SK-N-SH (cell line): ENCODE measurements around the gene PARVA. TPM values are rescaled to one million over a fixed set of nuclear protein-coding genes. Genes with fewer than 3 reads are reported as not detected.
A peak's percentile ranks its signal among the peaks of the same experiment; 100 is the strongest.

Experiments
- CTCF ChIA-PET: fragments of 300-600, 350-600 bp; formaldehyde crosslinking; extraction: SDS; loops from one replicate; lab custom pipeline; 2021; lab: Yijun Ruan, JAX
- POLR2A ChIA-PET: fragments of 350-600 bp; sonication (Branson Sonifier 250); formaldehyde crosslinking; extraction: SDS; loops from one replicate; lab custom pipeline; 2020; ENCODE audit warnings: antibody characterized with exemption, inconsistent platforms; lab: Yijun Ruan, JAX
- DNase-seq: peaks from one replicate; pipeline ENCODE4 v3.0.0; 2012
- H2AFZ ChIP-seq: fragments of 200-600 bp; sonication (generic); 2 replicates; pipeline ENCODE4 v1.8.1; 2016; ENCODE audit warnings: antibody characterized with exemption, mild to moderate bottlenecking, low read depth
- H3F3A ChIP-seq: fragments of 200-600 bp; sonication (generic); replicated peaks from 2 replicates; pipeline ENCODE3; 2016; ENCODE audit warnings: antibody characterized with exemption, mild to moderate bottlenecking; ENCODE audit not compliant: insufficient read depth
- H3K27ac ChIP-seq, 2 experiments: fragments of 200-500 bp in 1 of 2; fragments of 200-600 bp in 1 of 2; sonication (Bioruptor generic) in 1 of 2; sonication (generic), shearing (Covaris generic) in 1 of 2; 2 replicates each; pipeline versions ENCODE4 v1.5.1 to v1.6.1; 2014 to 2016; ENCODE audit warnings: low read depth in 2 of 2, inconsistent platforms in 1 of 2, low read length in 1 of 2, mild to moderate bottlenecking in 1 of 2, mixed read lengths in 1 of 2
- H3K27me3 ChIP-seq: fragments of 200-600 bp; sonication (generic), shearing (Covaris generic); 2 replicates; pipeline ENCODE4 v1.6.1; 2016; ENCODE audit warnings: mixed run types; ENCODE audit not compliant: insufficient read depth
- H3K36me3 ChIP-seq, 2 experiments: fragments of 200-500 bp in 1 of 2; fragments of 200-600 bp in 1 of 2; sonication (Bioruptor generic) in 1 of 2; sonication (generic) in 1 of 2; replicated peaks in 1 of 2; 2 replicates each; pipeline versions ENCODE3 to v1.5.1; 2014 to 2016; ENCODE audit warnings: low read length in 1 of 2, mild to moderate bottlenecking in 1 of 2; ENCODE audit not compliant: insufficient read depth in 2 of 2, control insufficient read depth in 1 of 2
- H3K4me1 ChIP-seq, 2 experiments: fragments of 200-500 bp in 1 of 2; fragments of 200-600 bp in 1 of 2; sonication (Bioruptor generic) in 1 of 2; sonication (generic), shearing (Covaris generic) in 1 of 2; 2 replicates each; pipeline versions ENCODE4 v1.5.1 to v1.6.1; 2014 to 2016; ENCODE audit warnings: low read depth in 1 of 2, low read length in 1 of 2, mixed run types in 1 of 2; ENCODE audit not compliant: insufficient read depth in 2 of 2, control insufficient read depth in 1 of 2
- H3K4me2 ChIP-seq: fragments of 200-600 bp; sonication (generic), shearing (Covaris generic); 2 replicates; pipeline ENCODE4 v1.6.1; 2017; ENCODE audit warnings: mixed run types
- H3K4me3 ChIP-seq, 2 experiments: fragments of 200-500 bp in 1 of 2; fragments of 200-600 bp in 1 of 2; sonication (Bioruptor generic) in 1 of 2; sonication (generic), shearing (Covaris generic) in 1 of 2; 2 replicates each; pipeline versions ENCODE4 v1.5.1 to v1.8.1; 2014 to 2016; ENCODE audit warnings: low read depth in 2 of 2, inconsistent platforms in 1 of 2, low read length in 1 of 2, mild to moderate bottlenecking in 1 of 2, mixed read lengths in 1 of 2, moderate library complexity in 1 of 2
- H3K79me2 ChIP-seq: fragments of 200-600 bp; sonication (generic); 2 replicates; pipeline ENCODE4 v1.8.1; 2017; ENCODE audit warnings: mild to moderate bottlenecking; ENCODE audit not compliant: insufficient read depth
- H3K9ac ChIP-seq: fragments of 200-600 bp; sonication (generic); 2 replicates; pipeline ENCODE4 v1.6.1; 2017; ENCODE audit warnings: mixed run types
- H3K9me2 ChIP-seq: fragments of 200-600 bp; sonication (generic); 2 replicates; pipeline ENCODE4 v1.6.1; 2017; ENCODE audit warnings: mixed run types
- H3K9me3 ChIP-seq: fragments of 200-600 bp; sonication (generic); 2 replicates; pipeline ENCODE4 v1.6.1; 2017; ENCODE audit warnings: mixed run types, mild to moderate bottlenecking, moderate library complexity
- H4K20me1 ChIP-seq: fragments of 200-600 bp; sonication (generic); 2 replicates; pipeline ENCODE4 v1.6.1; 2017; ENCODE audit warnings: mild to moderate bottlenecking, mixed run types; ENCODE audit not compliant: insufficient read depth
- ELF1 ChIP-seq: IDR thresholded peaks from 2 replicates; pipeline ENCODE4 v1.4.0; 2012
- EP300 ChIP-seq, 2 experiments: IDR thresholded peaks; 2 replicates each; pipeline versions ENCODE4 v1.4.0 to v1.6.1; 2012; ENCODE audit warnings: borderline replicate concordance in 1 of 2, low read depth in 1 of 2, low read length in 1 of 2
- FOSL2 ChIP-seq: IDR thresholded peaks from 2 replicates; pipeline ENCODE4 v1.4.0; 2012; ENCODE audit warnings: low read depth, mild to moderate bottlenecking, moderate library complexity, borderline replicate concordance
- FOXJ3 ChIP-seq: sonication (generic); formaldehyde crosslinking; IDR thresholded peaks from 2 replicates; pipeline ENCODE4 v1.5.1; 2020; ENCODE audit warnings: mild to moderate bottlenecking, missing genetic modification reagents
- FOXM1 ChIP-seq: IDR thresholded peaks from 2 replicates; pipeline ENCODE4 v1.4.0; 2012; ENCODE audit warnings: low read depth, mild to moderate bottlenecking
- GATA2 ChIP-seq: sonication (generic); formaldehyde crosslinking; IDR thresholded peaks from 2 replicates; pipeline ENCODE4 v1.5.0; 2020; ENCODE audit warnings: mild to moderate bottlenecking, missing genetic modification reagents
- MXI1 ChIP-seq: IDR thresholded peaks from 2 replicates; pipeline ENCODE4 v1.6.1; 2012; ENCODE audit warnings: mild to moderate bottlenecking, low read depth, low read length, improper control_type of control experiment
- NFIC ChIP-seq: IDR thresholded peaks from 2 replicates; pipeline ENCODE4 v1.4.0; 2012; ENCODE audit warnings: borderline replicate concordance
- POLR2AphosphoS5 ChIP-seq: IDR thresholded peaks from 2 replicates; pipeline ENCODE4 v1.6.1; 2012; ENCODE audit warnings: low read depth, low read length
- RAD21 ChIP-seq: IDR thresholded peaks from 2 replicates; pipeline ENCODE4 v1.6.1; 2012; ENCODE audit warnings: mild to moderate bottlenecking, low read length
- RCOR1 ChIP-seq: fragments of 150-350 bp; IDR thresholded peaks from 2 replicates; pipeline ENCODE4 v1.6.1; 2017; ENCODE audit warnings: antibody characterized with exemption, low read length
- RFX5 ChIP-seq: IDR thresholded peaks from 2 replicates; pipeline ENCODE4 v1.6.1; 2012; ENCODE audit warnings: mild to moderate bottlenecking, improper control_type of control experiment, low read length
- RXRA ChIP-seq: IDR thresholded peaks from 2 replicates; pipeline ENCODE4 v1.4.0; 2012; ENCODE audit warnings: low read depth, mild to moderate bottlenecking, borderline replicate concordance
- SIN3A ChIP-seq: IDR thresholded peaks from 2 replicates; pipeline ENCODE4 v1.6.1; 2012; ENCODE audit warnings: low read depth, mild to moderate bottlenecking, low read length, moderate library complexity, borderline replicate concordance
- SMC3 ChIP-seq: IDR thresholded peaks from 2 replicates; pipeline ENCODE4 v1.6.1; 2012; ENCODE audit warnings: low read depth, low read length, improper control_type of control experiment
- TAF1 ChIP-seq: IDR thresholded peaks from 2 replicates; pipeline ENCODE4 v1.6.1; 2012; ENCODE audit warnings: low read depth, mild to moderate bottlenecking, low read length, moderate library complexity, borderline replicate concordance
- TCF12 ChIP-seq: IDR thresholded peaks from 2 replicates; pipeline ENCODE4 v1.4.0; 2012
- USF2 ChIP-seq: fragments of 150-350 bp; IDR thresholded peaks from 2 replicates; pipeline ENCODE4 v1.6.1; 2017; ENCODE audit warnings: antibody characterized with exemption, low read length, low read depth, borderline replicate concordance
- YY1 ChIP-seq: IDR thresholded peaks from 2 replicates; pipeline ENCODE4 v1.4.0; 2012; ENCODE audit warnings: low read depth, mild to moderate bottlenecking
- WGBS: methylation state at CpG from one replicate; pipeline ENCODE4 v1.1.6; 2017; ENCODE audit warnings: low lambda C conversion rate; 5-methylcytosine and 5-hydroxymethylcytosine counted together
- polyA plus RNA-seq, 3 experiments: library from polyadenylated mRNA; depleted of rRNA; stranded (reverse); fragments of >200 nt; gene quantifications; 2 replicates each; pipeline ENCODE4 v1.2.3, GENCODE V29; 2012
- TF ChIP-seq, protein P1 (sequence below): IDR thresholded peaks from 2 replicates; pipeline ENCODE4 v1.4.0; 2012; ENCODE audit warnings: low read depth
- TF ChIP-seq, protein P2 (sequence below): IDR thresholded peaks from 2 replicates; pipeline ENCODE4 v1.4.0; 2012; ENCODE audit warnings: low read depth, borderline replicate concordance
- TF ChIP-seq, protein P3 (sequence below): IDR thresholded peaks from 2 replicates; pipeline ENCODE4; 2012

The PARVA gene
- polyA plus RNA-seq, 1 of the 3 experiments (the other 2 are of a cell fraction): 27.6 TPM

GRCh38 chr11:12329797-12330196, 47.6 kb upstream of the PARVA start:
- WGBS: 72% methylated on average over 2 of the region's 2 CpGs
- Histone ChIP-seq H3K9ac (no peak overlapping the region), H3K9me2 (no peaks in the 10 kb centered on the region), H3K4me2 (no peak overlapping the region)
- CTCF ChIA-PET: interaction anchor here (0.6 to 7.7 kb wide), 23 partner anchors 10 to 881 kb away, joined by 3 to 139 read pairs (median 8); no protein-coding TSS in a partner anchor
- no peak for TF ChIP-seq TAF1
- no peak for TF ChIP-seq FOSL2
- TF ChIP-seq EP300 (IDR thresholded peaks at IDR 0.05; ENCODE audit: borderline replicate concordance in 1 of 2, low read depth in 1 of 2, low read length in 1 of 2): no peak
- TF ChIP-seq GATA2 (CRISPR knock-in tag): no peak
- no peak for TF ChIP-seq RXRA
- TF ChIP-seq, protein P1, sequence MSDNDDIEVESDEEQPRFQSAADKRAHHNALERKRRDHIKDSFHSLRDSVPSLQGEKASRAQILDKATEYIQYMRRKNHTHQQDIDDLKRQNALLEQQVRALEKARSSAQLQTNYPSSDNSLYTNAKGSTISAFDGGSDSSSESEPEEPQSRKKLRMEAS: no peak
- TF ChIP-seq RFX5: no peak
- TF ChIP-seq TCF12: no peak
- TF ChIP-seq SIN3A: no peak
- no peak for TF ChIP-seq FOXJ3
- TF ChIP-seq, protein P2, sequence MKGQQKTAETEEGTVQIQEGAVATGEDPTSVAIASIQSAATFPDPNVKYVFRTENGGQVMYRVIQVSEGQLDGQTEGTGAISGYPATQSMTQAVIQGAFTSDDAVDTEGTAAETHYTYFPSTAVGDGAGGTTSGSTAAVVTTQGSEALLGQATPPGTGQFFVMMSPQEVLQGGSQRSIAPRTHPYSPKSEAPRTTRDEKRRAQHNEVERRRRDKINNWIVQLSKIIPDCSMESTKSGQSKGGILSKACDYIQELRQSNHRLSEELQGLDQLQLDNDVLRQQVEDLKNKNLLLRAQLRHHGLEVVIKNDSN: no peak
- TF ChIP-seq, all 33 proteins: peak for 0
- no peaks in the 10 kb centered on the region for H4K20me1 ChIP-seq
- no peaks in the 10 kb centered on the region for H3K36me3 ChIP-seq
- peaks cover 10 to 16% of the 10 kb centered on the region in 2 experiments; a peak in 3 of 4 replicates for H3K4me1 ChIP-seq
- POLR2A ChIA-PET: no interaction called here
- H3K79me2 ChIP-seq: no peaks in the 10 kb centered on the region
- H3F3A ChIP-seq: no peaks in the 10 kb centered on the region
- H3K4me3 ChIP-seq: no peak overlapping the region
- no peak for DNase-seq
- no peaks in the 10 kb centered on the region for H3K27me3 ChIP-seq
- no peaks in the 10 kb centered on the region for H3K9me3 ChIP-seq
- no peak overlapping the region; a peak in 1 of 4 replicates for H3K27ac ChIP-seq
- H2AFZ ChIP-seq: no peak overlapping the region; the same call in 1 of the 2 replicates

- H3K79me2 ChIP-seq: no peaks in the 10 kb centered on the region
- no peak for DNase-seq
- peak overlapping the region in 1 of 2 experiments; percentile 34; a peak in 1 of 4 replicates for H3K4me3 ChIP-seq
- no peaks in the 10 kb centered on the region for H3K9me2 ChIP-seq
- peaks cover 10 to 16% of the 10 kb centered on the region in 2 experiments; a peak in 3 of 4 replicates for H3K4me1 ChIP-seq
- no peaks in the 10 kb centered on the region for H3K36me3 ChIP-seq
- no peaks in the 10 kb centered on the region for H3K9me3 ChIP-seq
- peak overlapping the region; percentile 1; the same call in 1 of the 2 replicates for H3K4me2 ChIP-seq
- CTCF ChIA-PET: interaction anchor here (0.6 to 7.7 kb wide), 92 partner anchors 11 to 949 kb away, joined by 3 to 139 read pairs (median 4); partner anchors contain the start of genes PARVA and USP47
- WGBS: 57% methylated on average over 7 of the region's 7 CpGs
- H3F3A ChIP-seq: no peaks in the 10 kb centered on the region
- H3K27ac ChIP-seq: peak overlapping the region in 1 of 2 experiments; percentile 16; a peak in 1 of 4 replicates
- no peaks in the 10 kb centered on the region for H4K20me1 ChIP-seq
- no peaks in the 10 kb centered on the region for H3K27me3 ChIP-seq
- peak overlapping the region; percentile 68; the same call in 1 of the 2 replicates for H2AFZ ChIP-seq
- no peak overlapping the region for H3K9ac ChIP-seq
- POLR2A ChIA-PET: interaction anchor here (0.7 to 1.3 kb wide), 2 partner anchors 11 to 46 kb away, joined by 3 to 5 read pairs; partner anchors contain the start of gene PARVA
- TF ChIP-seq, protein P1: no peak
- no peak for TF ChIP-seq USF2
- TF ChIP-seq FOSL2: no peak
- no peak for TF ChIP-seq MXI1
- TF ChIP-seq RFX5: no peak
- TF ChIP-seq, protein P3, sequence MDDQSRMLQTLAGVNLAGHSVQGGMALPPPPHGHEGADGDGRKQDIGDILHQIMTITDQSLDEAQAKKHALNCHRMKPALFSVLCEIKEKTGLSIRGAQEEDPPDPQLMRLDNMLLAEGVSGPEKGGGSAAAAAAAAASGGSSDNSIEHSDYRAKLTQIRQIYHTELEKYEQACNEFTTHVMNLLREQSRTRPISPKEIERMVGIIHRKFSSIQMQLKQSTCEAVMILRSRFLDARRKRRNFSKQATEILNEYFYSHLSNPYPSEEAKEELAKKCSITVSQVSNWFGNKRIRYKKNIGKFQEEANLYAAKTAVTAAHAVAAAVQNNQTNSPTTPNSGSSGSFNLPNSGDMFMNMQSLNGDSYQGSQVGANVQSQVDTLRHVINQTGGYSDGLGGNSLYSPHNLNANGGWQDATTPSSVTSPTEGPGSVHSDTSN: no peak
- no peak for TF ChIP-seq FOXJ3
- TF ChIP-seq POLR2AphosphoS5: no peak
- TF ChIP-seq RCOR1: no peak
- TF ChIP-seq SMC3: no peak
- no peak for TF ChIP-seq EP300 (IDR thresholded peaks at IDR 0.05; ENCODE audit: borderline replicate concordance in 1 of 2, low read depth in 1 of 2, low read length in 1 of 2)
- no peak for TF ChIP-seq ELF1
- TF ChIP-seq, protein P2: no peak
- TF ChIP-seq FOXM1: no peak
- TF ChIP-seq RAD21: no peak
- TF ChIP-seq YY1: no peak
- TF ChIP-seq NFIC: no peak; the same call in 1 of the 2 replicates
Observed at GRCh38 chr11:12330485-12331231, 46.7 kb upstream of the PARVA start.
